Liver (tissue), 9 donors: ENCODE measurements around the gene LRIF1. TPM values are rescaled to one million over a fixed set of nuclear protein-coding genes. Genes with fewer than 3 reads are reported as not detected.

Experiments
- DNase-seq: peaks from one replicate; pipeline ENCODE4 v3.0.0-alpha.2; 2017; ENCODE audit warnings: low spot score
- H3K27ac ChIP-seq, 2 donors: one replicate each; pipeline ENCODE4 v1.7.0; 2013; ENCODE audit warnings: inconsistent platforms in 2 of 2, low read length in 2 of 2, control low read depth in 1 of 2, low read depth in 1 of 2, mild to moderate bottlenecking in 1 of 2
- H3K27me3 ChIP-seq, 4 donors: one replicate each; pipeline versions ENCODE4 v1.6.1 to v1.7.0; 2013; ENCODE audit warnings: low read length in 3 of 4, inconsistent platforms in 1 of 4, mild to moderate bottlenecking in 1 of 4, moderate library complexity in 1 of 4; ENCODE audit not compliant: control insufficient read depth in 4 of 4, insufficient read depth in 4 of 4
- H3K36me3 ChIP-seq, 4 donors: one replicate each; pipeline versions ENCODE4 v1.6.1 to v1.7.0; 2013; ENCODE audit warnings: low read length in 3 of 4, mild to moderate bottlenecking in 3 of 4, low read depth in 1 of 4, moderate library complexity in 1 of 4; ENCODE audit not compliant: control insufficient read depth in 4 of 4, insufficient read depth in 3 of 4
- H3K4me1 ChIP-seq, 4 donors: one replicate each; pipeline versions ENCODE4 v1.6.1 to v1.7.0; 2013; ENCODE audit warnings: low read length in 3 of 4, mild to moderate bottlenecking in 3 of 4, moderate library complexity in 1 of 4; ENCODE audit not compliant: control insufficient read depth in 4 of 4, insufficient read depth in 4 of 4
- H3K4me3 ChIP-seq, 3 donors: one replicate each; pipeline versions ENCODE4 v1.6.1 to v1.7.0; 2013; ENCODE audit warnings: low read length in 3 of 3, control low read depth in 1 of 3, low read depth in 1 of 3, mild to moderate bottlenecking in 1 of 3
- H3K9ac ChIP-seq, 2 donors: one replicate each; pipeline ENCODE4 v1.7.0; 2013; ENCODE audit warnings: low read length in 2 of 2, mild to moderate bottlenecking in 2 of 2, moderate library complexity in 2 of 2, control low read depth in 1 of 2, low read depth in 1 of 2
- H3K9me3 ChIP-seq, 4 donors: one replicate each; pipeline versions ENCODE4 v1.6.1 to v1.7.0; 2013; ENCODE audit warnings: low read length in 3 of 4; ENCODE audit not compliant: control insufficient read depth in 4 of 4
- ATF3 ChIP-seq: IDR thresholded peaks from 2 replicates; pipeline ENCODE4 v1.6.1; 2016; ENCODE audit warnings: antibody characterized with exemption
- EGR1 ChIP-seq, 2 donors: IDR thresholded peaks; 2 replicates each; pipeline ENCODE4 v1.6.1; 2016 to 2018; ENCODE audit warnings: antibody characterized with exemption in 2 of 2, low read depth in 2 of 2
- FOXA1 ChIP-seq: IDR thresholded peaks from 2 replicates; pipeline ENCODE4 v1.6.1; 2016; ENCODE audit warnings: antibody characterized with exemption
- GABPA ChIP-seq, 2 donors: IDR thresholded peaks in 1 of 2; conservative IDR thresholded peaks in 1 of 2; 2 replicates each; pipeline ENCODE4 v1.6.1; 2016; ENCODE audit warnings: antibody characterized with exemption in 2 of 2, mild to moderate bottlenecking in 1 of 2, moderate library complexity in 1 of 2
- HNF4G ChIP-seq: IDR thresholded peaks from 2 replicates; pipeline ENCODE4 v1.6.1; 2016; ENCODE audit warnings: antibody characterized with exemption
- JUND ChIP-seq, 2 donors: IDR thresholded peaks; 2 replicates each; pipeline ENCODE4 v1.6.1; 2016; ENCODE audit warnings: antibody characterized with exemption in 2 of 2
- MAX ChIP-seq: IDR thresholded peaks from 2 replicates; pipeline ENCODE4 v1.6.1; 2016; ENCODE audit warnings: antibody characterized with exemption
- NR2F2 ChIP-seq: IDR thresholded peaks from 2 replicates; pipeline ENCODE4 v1.6.1; 2016; ENCODE audit warnings: antibody characterized with exemption
- RAD21 ChIP-seq, 2 donors: IDR thresholded peaks; 2 replicates each; pipeline ENCODE4 v1.6.1; 2016; ENCODE audit warnings: antibody characterized with exemption in 2 of 2, mild to moderate bottlenecking in 2 of 2
- REST ChIP-seq: IDR thresholded peaks from 2 replicates; pipeline ENCODE4 v1.6.1; 2016; ENCODE audit warnings: antibody characterized with exemption, mild to moderate bottlenecking
- RXRA ChIP-seq, 2 donors: IDR thresholded peaks; 2 replicates each; pipeline ENCODE4 v1.6.1; 2017 to 2018; ENCODE audit warnings: antibody characterized with exemption in 2 of 2, mild to moderate bottlenecking in 1 of 2
- SP1 ChIP-seq: IDR thresholded peaks from 2 replicates; pipeline ENCODE4 v1.6.1; 2018; ENCODE audit warnings: antibody characterized with exemption, mild to moderate bottlenecking
- TAF1 ChIP-seq: conservative IDR thresholded peaks from 2 replicates; pipeline ENCODE4 v1.6.1; 2016; ENCODE audit warnings: antibody characterized with exemption, mild to moderate bottlenecking
- YY1 ChIP-seq: IDR thresholded peaks from 2 replicates; pipeline ENCODE4 v1.6.1; 2016; ENCODE audit warnings: antibody characterized with exemption, mild to moderate bottlenecking
- ZBTB33 ChIP-seq: IDR thresholded peaks from 2 replicates; pipeline ENCODE4 v1.6.1; 2016; ENCODE audit warnings: antibody characterized with exemption
- WGBS: extraction: QIAGEN DNeasy Blood & Tissue Kit; methylation state at CpG from one replicate; pipeline ENCODE4 v1.1.7; 2013; 5-methylcytosine and 5-hydroxymethylcytosine counted together
- polyA plus RNA-seq, 2 donors: library from polyadenylated mRNA; stranded (reverse) in 1 of 2; unstranded in 1 of 2; fragments of 200-250 nt in 1 of 2; fragments of >200 nt in 1 of 2; fragmentation: Nextera tagmentation in 1 of 2; extraction: Ambion mirVana in 1 of 2; gene quantifications; one replicate each; pipeline versions ENCODE4 v1.2.1 to v1.2.3, GENCODE V29; 2013 to 2015
- total RNA-seq, 2 donors: library from RNA; depleted of rRNA; stranded (reverse); fragments of >200 nt; gene quantifications; one replicate each; pipeline ENCODE4 v1.2.3, GENCODE V29; 2014
- donor health status: healthy.
- donor health status: healthy.
- donor health status: healthy.
- donor health status: healthy.
- donor health status: healthy.

LRIF1 gene
- total and polyA plus RNA-seq, 4 donors = 3.9 to 7.1 (median 6.2) TPM

GRCh38 chr1:110916669-110917306, 46.9 kb downstream of the LRIF1 start:
- no peak overlapping the region for H3K27ac ChIP-seq
- TF ChIP-seq NR2F2 (no peak), RXRA (IDR thresholded peaks at IDR 0.05) (no peak), REST (no peak), TAF1 (no peak), RAD21 (IDR thresholded peaks at IDR 0.05) (no peak), ATF3 (no peak), SP1 (no peak), ZBTB33 (no peak), FOXA1 (no peak), JUND (IDR thresholded peaks at IDR 0.05) (no peak), EGR1 (IDR thresholded peaks at IDR 0.05; ENCODE audit: low read depth in 2 of 2) (no peak)

GRCh38 chr1:110916274-110916668, 47.5 kb downstream of the LRIF1 start:
- no peaks in the 10 kb centered on the region for H3K4me1 ChIP-seq
- TF ChIP-seq RAD21 (IDR thresholded peaks at IDR 0.05) (no peak), EGR1 (IDR thresholded peaks at IDR 0.05; ENCODE audit: low read depth in 2 of 2) (no peak), HNF4G (no peak), NR2F2 (no peak), GABPA (IDR thresholded peaks at IDR 0.05 in 1 of 2, conservative IDR thresholded peaks at IDR 0.05 in 1 of 2) (no peak), MAX (no peak), TAF1 (no peak), SP1 (no peak), FOXA1 (no peak), YY1 (no peak), ATF3 (no peak)
- H3K9ac ChIP-seq = no peak overlapping the region
- no peak for DNase-seq
- peaks cover 0 to 6% (median 0%) of the 10 kb centered on the region in 4 donors for H3K9me3 ChIP-seq
- WGBS = 85% methylated on average over 2 of the region's 2 CpGs
- H3K4me3 ChIP-seq = no peak overlapping the region
- H3K27me3 ChIP-seq = no peaks in the 10 kb centered on the region
- no peak overlapping the region for H3K27ac ChIP-seq
- H3K36me3 ChIP-seq = no peaks in the 10 kb centered on the region

More at GRCh38 chr1:110916669-110917306, 46.9 kb downstream of the LRIF1 start:
- WGBS = 42% methylated on average over 2 of the region's 2 CpGs
- H3K9me3 ChIP-seq = peaks cover 0 to 6% (median 0%) of the 10 kb centered on the region in 4 donors
- H3K4me1 ChIP-seq = no peaks in the 10 kb centered on the region
- no peaks in the 10 kb centered on the region for H3K27me3 ChIP-seq
- no peaks in the 10 kb centered on the region for H3K36me3 ChIP-seq
- H3K4me3 ChIP-seq = no peak overlapping the region
- no peak for DNase-seq
- H3K9ac ChIP-seq = no peak overlapping the region
